ENCODE data around the gene LDLRAP1. TPM values are rescaled to one million over a fixed set of nuclear protein-coding genes. Genes with fewer than 3 reads are reported as not detected.
A peak's percentile ranks its signal among the peaks of the same experiment; 100 is the strongest.

Gene LDLRAP1
- total RNA-seq, 1 donor from 2014 or later, result 22.3 TPM

- TF ChIP-seq CTCF (IDR thresholded peaks at IDR 0.05) (no peak), POLR2A (IDR thresholded peaks at IDR 0.05) (no peak), POLR2AphosphoS5 (IDR thresholded peaks at IDR 0.05; ENCODE audit: insufficient read depth in 1 of 2, low read depth in 1 of 2) (no peak)
- intact Hi-C loops (cut with DNase I), result no loop called here
- peaks cover 0 to 17% of the 10 kb centered on the region in 2 donors for H3K36me3 ChIP-seq
- H3K4me3 ChIP-seq, result no peak overlapping the region
- H3K9me3 ChIP-seq, result no peaks in the 10 kb centered on the region
- peaks cover 75% of the 10 kb centered on the region for H3K4me1 ChIP-seq
- no peak for DNase-seq (ENCODE audit: extremely low spot score in 2 of 2)
- peak overlapping the region; percentile 85 for H3K27ac ChIP-seq
- H3K27me3 ChIP-seq, result no peaks in the 10 kb centered on the region
Observed at GRCh38 chr1:25565626-25566025, 22.2 kb downstream of the LDLRAP1 start.

DNA sequence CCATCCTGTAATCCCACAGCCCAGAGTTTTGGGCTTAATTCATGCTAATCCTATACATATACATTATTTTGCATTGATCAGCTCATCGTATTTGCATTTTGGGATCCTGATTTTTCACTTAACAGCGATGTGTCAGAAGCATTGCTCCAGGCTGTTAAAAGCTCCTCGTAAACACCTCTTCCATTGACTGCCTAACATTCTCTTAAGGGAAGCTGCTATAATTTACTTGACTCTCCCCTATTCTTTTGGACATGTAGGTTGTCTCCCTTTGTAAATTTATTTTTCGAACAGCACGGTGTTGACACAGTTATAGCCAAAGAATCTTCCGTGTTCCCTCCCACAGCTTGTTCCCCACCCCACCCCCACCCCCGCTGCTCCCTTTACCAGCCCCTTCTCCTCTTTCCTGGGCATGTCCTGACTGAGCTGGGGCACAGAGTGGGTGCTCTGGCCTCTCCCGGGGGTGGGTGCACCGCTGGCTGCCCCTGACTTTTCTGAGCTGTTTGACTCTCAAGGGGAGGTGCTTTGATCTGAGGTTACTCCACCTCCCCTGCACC is 22.8 kb downstream of the LDLRAP1 start:
- intact Hi-C loops (cut with DNase I), result no loop called here
- Histone ChIP-seq H3K4me1 (peaks cover 69% of the 10 kb centered on the region), H3K27ac (peak overlapping the region; percentile 85), H3K4me3 (no peak overlapping the region), H3K27me3 (no peaks in the 10 kb centered on the region), H3K9me3 (no peaks in the 10 kb centered on the region), H3K36me3 (peaks cover 0 to 17% of the 10 kb centered on the region in 2 donors)
- DNase-seq (ENCODE audit: extremely low spot score in 2 of 2), result no peak
- TF ChIP-seq CTCF (IDR thresholded peaks at IDR 0.05), result no peak
- no peak for TF ChIP-seq POLR2AphosphoS5 (IDR thresholded peaks at IDR 0.05; ENCODE audit: insufficient read depth in 1 of 2, low read depth in 1 of 2)
- TF ChIP-seq POLR2A (IDR thresholded peaks at IDR 0.05), result no peak

- peaks cover 63% of the 10 kb centered on the region for H3K4me1 ChIP-seq
Observed at GRCh38 chr1:25566730-25567341, 23.4 kb downstream of the LDLRAP1 start.

DNA sequence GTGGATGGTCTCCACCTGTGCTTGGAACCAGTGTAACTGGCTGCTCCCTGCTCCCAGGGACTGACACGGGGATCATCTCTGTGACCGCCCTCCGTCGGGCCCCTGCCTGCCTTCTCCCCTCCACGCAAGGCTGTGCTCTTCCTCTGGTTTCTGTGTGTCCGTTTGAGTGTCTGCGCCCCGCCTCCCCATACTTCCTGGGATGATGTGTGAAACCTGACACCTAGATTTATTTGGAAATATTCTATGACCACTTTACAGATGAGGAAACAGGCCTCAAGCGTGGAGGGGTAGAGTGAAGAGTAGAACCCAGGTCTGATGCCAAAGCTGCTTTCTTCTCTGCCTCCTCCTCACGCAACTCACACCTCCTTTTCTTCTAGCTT is 24.3 kb downstream of the LDLRAP1 start:
- Histone ChIP-seq H3K36me3 (peaks cover 0 to 12% of the 10 kb centered on the region in 2 donors), H3K27ac (peak overlapping the region; percentile 85), H3K4me3 (no peak overlapping the region), H3K4me1 (peaks cover 55% of the 10 kb centered on the region), H3K27me3 (no peaks in the 10 kb centered on the region), H3K9me3 (no peaks in the 10 kb centered on the region)
- intact Hi-C loops (cut with DNase I), result no loop called here
- TF ChIP-seq POLR2A (IDR thresholded peaks at IDR 0.05) (no peak), POLR2AphosphoS5 (IDR thresholded peaks at IDR 0.05; ENCODE audit: insufficient read depth in 1 of 2, low read depth in 1 of 2) (no peak), CTCF (IDR thresholded peaks at IDR 0.05) (no peak)
- DNase-seq (ENCODE audit: extremely low spot score in 2 of 2), result no peak

More at GRCh38 chr1:25566730-25567341, 23.4 kb downstream of the LDLRAP1 start:
- Histone ChIP-seq H3K9me3 (no peaks in the 10 kb centered on the region), H3K36me3 (peaks cover 0 to 17% of the 10 kb centered on the region in 2 donors), H3K27me3 (no peaks in the 10 kb centered on the region), H3K27ac (peak overlapping the region; percentile 85), H3K4me3 (no peak overlapping the region)
- intact Hi-C loops (cut with DNase I), result no loop called here
- TF ChIP-seq POLR2A (IDR thresholded peaks at IDR 0.05) (no peak), CTCF (IDR thresholded peaks at IDR 0.05) (no peak), POLR2AphosphoS5 (IDR thresholded peaks at IDR 0.05; ENCODE audit: insufficient read depth in 1 of 2, low read depth in 1 of 2) (peak; percentile 24 to 76)
- DNase-seq (ENCODE audit: extremely low spot score in 2 of 2), result no peak

All from vagina (tissue), 2 donors.